Keratinocyte (primary cell): ENCODE results near the gene MANSC4. TPM values are rescaled to one million over a fixed set of nuclear protein-coding genes. Genes with fewer than 3 reads are reported as not detected.

Experiments used
- DNase-seq: peaks from one replicate; pipeline ENCODE4 v3.0.0-alpha.2; 2011; ENCODE audit warnings: low read depth, missing footprints, low spot score
- FAIRE-seq: peaks from 2 replicates; lab custom pipeline; 2011; peaks lifted over from hg19 to GRCh38; lab: Jason Lieb, UNC
- H2AFZ ChIP-seq: 2 replicates; pipeline ENCODE4 v1.6.0; 2012; ENCODE audit warnings: low read length, control low read depth, inconsistent platforms; ENCODE audit not compliant: control insufficient read depth
- H3K27ac ChIP-seq: 2 replicates; pipeline ENCODE4 v1.5.1; 2011; ENCODE audit warnings: low read length; ENCODE audit not compliant: control insufficient read depth, insufficient read depth
- H3K27me3 ChIP-seq: 3 replicates; pipeline ENCODE4 v1.6.0; 2011; ENCODE audit warnings: low read length; ENCODE audit not compliant: control insufficient read depth, insufficient read depth; ENCODE audit errors: extremely low read depth
- H3K36me3 ChIP-seq, 2 experiments: 2 replicates in 1 of 2; 3 replicates in 1 of 2; pipeline ENCODE4 v1.5.1; 2011; ENCODE audit warnings: low read length in 2 of 2, mild to moderate bottlenecking in 1 of 2; ENCODE audit not compliant: control insufficient read depth in 2 of 2, insufficient read depth in 2 of 2; ENCODE audit errors: extremely low read depth in 1 of 2
- H3K4me1 ChIP-seq: 3 replicates; pipeline ENCODE4 v1.5.1; 2011; ENCODE audit warnings: low read length; ENCODE audit not compliant: control insufficient read depth, insufficient read depth; ENCODE audit errors: extremely low read depth
- H3K4me2 ChIP-seq: 3 replicates; pipeline ENCODE4 v1.6.0; 2011; ENCODE audit warnings: low read depth, low read length; ENCODE audit not compliant: control insufficient read depth, insufficient read depth; ENCODE audit errors: extremely low read depth
- H3K4me3 ChIP-seq, 3 experiments: fragments of 200-600 bp in 1 of 3; sonication (generic) in 1 of 3; 2 replicates in 2 of 3; 3 replicates in 1 of 3; pipeline ENCODE4 v1.5.1; 2011 to 2016; ENCODE audit warnings: low read length in 3 of 3, mild to moderate bottlenecking in 3 of 3, control low read depth in 2 of 3, inconsistent platforms in 1 of 3, low read depth in 1 of 3, mixed read lengths in 1 of 3, mixed run types in 1 of 3, moderate library complexity in 1 of 3; ENCODE audit not compliant: control insufficient read depth in 2 of 3, insufficient read depth in 2 of 3; ENCODE audit errors: extremely low read depth in 1 of 3
- H3K79me2 ChIP-seq: 2 replicates; pipeline ENCODE4 v1.6.0; 2012; ENCODE audit warnings: low read length; ENCODE audit not compliant: control insufficient read depth, insufficient read depth
- H3K9ac ChIP-seq: 3 replicates; pipeline ENCODE4 v1.6.0; 2011; ENCODE audit warnings: low read length; ENCODE audit not compliant: control insufficient read depth, insufficient read depth; ENCODE audit errors: extremely low read depth
- H3K9me1 ChIP-seq: 3 replicates; pipeline ENCODE4 v1.6.0; 2011; ENCODE audit warnings: low read length; ENCODE audit not compliant: control insufficient read depth, insufficient read depth; ENCODE audit errors: extremely low read depth
- H3K9me3 ChIP-seq: 2 replicates; pipeline ENCODE4 v1.5.1; 2012; ENCODE audit warnings: low read depth, low read length; ENCODE audit not compliant: control insufficient read depth
- H4K20me1 ChIP-seq: 3 replicates; pipeline ENCODE4 v1.6.0; 2011; ENCODE audit warnings: low read length; ENCODE audit not compliant: control insufficient read depth, insufficient read depth; ENCODE audit errors: extremely low read depth
- CTCF ChIP-seq, 3 experiments: IDR thresholded peaks in 1 of 3; conservative IDR thresholded peaks in 1 of 3; optimal IDR thresholded peaks in 1 of 3; 2 replicates in 2 of 3; 3 replicates in 1 of 3; pipeline versions ENCODE3 to v1.5.1; 2011; ENCODE audit warnings: low read length in 3 of 3, mild to moderate bottlenecking in 3 of 3, moderate library complexity in 2 of 3, control low read depth in 1 of 3, inconsistent platforms in 1 of 3; ENCODE audit not compliant: insufficient read depth in 2 of 3; ENCODE audit errors: extremely low read depth in 1 of 3
- EZH2 ChIP-seq: IDR thresholded peaks from one replicate; pipeline ENCODE4 v1.6.1; 2012; ENCODE audit warnings: inconsistent platforms, mild to moderate bottlenecking, low read length, moderate library complexity
- dilution Hi-C: fragments of 300-500 bp; cut with MboI; formaldehyde crosslinking; loops from one replicate; pipeline ENCODE4 v1.7.0; 2020; ENCODE audit warnings: low sequenced_read_pairs; ENCODE audit not compliant: extremely low pct_ligation_motif_present
- polyA plus RNA-seq, 5 experiments: library from polyadenylated mRNA; depleted of rRNA in 3 of 5; stranded (reverse) in 3 of 5; stranded (forward) in 1 of 5; unstranded in 1 of 5; fragments of >200 nt; gene quantifications; 1 replicate in 1 of 5; 2 replicates in 3 of 5; 3 replicates in 1 of 5; pipeline versions ENCODE4 v1.2.1 to v1.2.3, GENCODE V29; 2011 to 2012; ENCODE audit warnings: missing spikeins in 2 of 5, low read depth in 1 of 5, low replicate concordance in 1 of 5

MANSC4 gene
- polyA plus RNA-seq, 1 donor (not counting 4 experiments of a cell fraction or from before 2014, with no cell fraction given) = 0.67 TPM

GRCh38 chr12:27808841-27809240, 28.8 kb upstream of the MANSC4 start:
- no peaks in the 10 kb centered on the region for H3K9me1 ChIP-seq
- H3K4me1 ChIP-seq = no peaks in the 10 kb centered on the region
- no peaks in the 10 kb centered on the region for H3K9me3 ChIP-seq
- no peaks in the 10 kb centered on the region for H3K27me3 ChIP-seq
- FAIRE-seq (no peak), DNase-seq (no peak)
- no peak for TF ChIP-seq EZH2
- H3K27ac ChIP-seq = no peak overlapping the region
- H3K79me2 ChIP-seq = no peaks in the 10 kb centered on the region
- H4K20me1 ChIP-seq = no peaks in the 10 kb centered on the region
- no peak overlapping the region for H3K4me2 ChIP-seq
- no peak overlapping the region for H3K4me3 ChIP-seq
- no peak overlapping the region for H2AFZ ChIP-seq
- no peaks in the 10 kb centered on the region for H3K36me3 ChIP-seq
- dilution Hi-C loops = no loop called here
- H3K9ac ChIP-seq = no peak overlapping the region

- DNase-seq = no peak
- TF ChIP-seq EZH2 (no peak), CTCF (optimal IDR thresholded peaks at IDR 0.05 in 1 of 3, IDR thresholded peaks at IDR 0.05 in 1 of 3, conservative IDR thresholded peaks at IDR 0.05 in 1 of 3; ENCODE audit: extremely low read depth in 1 of 3, insufficient read depth in 2 of 3, low read length in 3 of 3) (no peak)
- no peak overlapping the region for H3K9ac ChIP-seq
- no peak overlapping the region for H3K4me2 ChIP-seq
- no peak overlapping the region for H3K4me3 ChIP-seq
- no peaks in the 10 kb centered on the region for H3K36me3 ChIP-seq
- no peaks in the 10 kb centered on the region for H4K20me1 ChIP-seq
- H3K27me3 ChIP-seq = no peaks in the 10 kb centered on the region
- no peak overlapping the region for H3K27ac ChIP-seq
- no peaks in the 10 kb centered on the region for H3K79me2 ChIP-seq
- H3K4me1 ChIP-seq = no peaks in the 10 kb centered on the region
- no peak overlapping the region for H2AFZ ChIP-seq
- no peaks in the 10 kb centered on the region for H3K9me3 ChIP-seq
- FAIRE-seq = no peak
- dilution Hi-C loops = no loop called here
- no peaks in the 10 kb centered on the region for H3K9me1 ChIP-seq
Observed at GRCh38 chr12:27807063-27807703, 27.1 kb upstream of the MANSC4 start.

GRCh38 chr12:27806259-27806658, 26.2 kb upstream of the MANSC4 start:
- TF ChIP-seq CTCF (optimal IDR thresholded peaks at IDR 0.05 in 1 of 3, IDR thresholded peaks at IDR 0.05 in 1 of 3, conservative IDR thresholded peaks at IDR 0.05 in 1 of 3; ENCODE audit: extremely low read depth in 1 of 3, insufficient read depth in 2 of 3, low read length in 3 of 3) = no peak
- TF ChIP-seq EZH2 = no peak
- dilution Hi-C loops = no loop called here
- no peaks in the 10 kb centered on the region for H4K20me1 ChIP-seq
- no peaks in the 10 kb centered on the region for H3K4me1 ChIP-seq
- no peak overlapping the region for H2AFZ ChIP-seq
- H3K79me2 ChIP-seq = no peaks in the 10 kb centered on the region
- peaks cover 0 to 3% of the 10 kb centered on the region in 2 experiments for H3K36me3 ChIP-seq
- H3K9ac ChIP-seq = no peak overlapping the region
- no peaks in the 10 kb centered on the region for H3K27me3 ChIP-seq
- H3K9me1 ChIP-seq = no peaks in the 10 kb centered on the region
- no peak overlapping the region for H3K4me3 ChIP-seq
- no peaks in the 10 kb centered on the region for H3K9me3 ChIP-seq
- FAIRE-seq (no peak), DNase-seq (no peak)
- no peak overlapping the region for H3K4me2 ChIP-seq
- H3K27ac ChIP-seq = no peak overlapping the region
